ENCODE data around the gene BAHCC1. TPM values are rescaled to one million over a fixed set of nuclear protein-coding genes. Genes with fewer than 3 reads are reported as not detected.

BAHCC1 gene
- total and polyA plus RNA-seq, 2 of the 8 experiments (the other 6 are each of a cell fraction or from before 2014, with no cell fraction given): 0.26 to 0.58 TPM

- TF ChIP-seq, protein P1, sequence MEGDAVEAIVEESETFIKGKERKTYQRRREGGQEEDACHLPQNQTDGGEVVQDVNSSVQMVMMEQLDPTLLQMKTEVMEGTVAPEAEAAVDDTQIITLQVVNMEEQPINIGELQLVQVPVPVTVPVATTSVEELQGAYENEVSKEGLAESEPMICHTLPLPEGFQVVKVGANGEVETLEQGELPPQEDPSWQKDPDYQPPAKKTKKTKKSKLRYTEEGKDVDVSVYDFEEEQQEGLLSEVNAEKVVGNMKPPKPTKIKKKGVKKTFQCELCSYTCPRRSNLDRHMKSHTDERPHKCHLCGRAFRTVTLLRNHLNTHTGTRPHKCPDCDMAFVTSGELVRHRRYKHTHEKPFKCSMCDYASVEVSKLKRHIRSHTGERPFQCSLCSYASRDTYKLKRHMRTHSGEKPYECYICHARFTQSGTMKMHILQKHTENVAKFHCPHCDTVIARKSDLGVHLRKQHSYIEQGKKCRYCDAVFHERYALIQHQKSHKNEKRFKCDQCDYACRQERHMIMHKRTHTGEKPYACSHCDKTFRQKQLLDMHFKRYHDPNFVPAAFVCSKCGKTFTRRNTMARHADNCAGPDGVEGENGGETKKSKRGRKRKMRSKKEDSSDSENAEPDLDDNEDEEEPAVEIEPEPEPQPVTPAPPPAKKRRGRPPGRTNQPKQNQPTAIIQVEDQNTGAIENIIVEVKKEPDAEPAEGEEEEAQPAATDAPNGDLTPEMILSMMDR (IDR thresholded peaks at IDR 0.05; ENCODE audit: control extremely low read depth in 1 of 3, insufficient read depth in 1 of 3, low read depth in 1 of 3, low read length in 3 of 3): no peak
- TF ChIP-seq, protein P2, sequence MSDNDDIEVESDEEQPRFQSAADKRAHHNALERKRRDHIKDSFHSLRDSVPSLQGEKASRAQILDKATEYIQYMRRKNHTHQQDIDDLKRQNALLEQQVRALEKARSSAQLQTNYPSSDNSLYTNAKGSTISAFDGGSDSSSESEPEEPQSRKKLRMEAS (IDR thresholded peaks at IDR 0.05): no peak
Observed at GRCh38 chr17:81436294-81436849, 41.1 kb downstream of the BAHCC1 start (continued).

Measured in H1 (cell line).